Measurements from ENCODE around the gene INTS15. TPM values are rescaled to one million over a fixed set of nuclear protein-coding genes. Genes with fewer than 3 reads are reported as not detected.

The INTS15 gene
- total and polyA plus RNA-seq, 10 of the 15 experiments (the other 5 are each of a cell fraction or from before 2014, with no cell fraction given): 0.89 to 28.2 (median 16.8) TPM

- TF ChIP-seq ZNF687 (IDR thresholded peaks at IDR 0.05) (peak; percentile 79), DPF2 (IDR thresholded peaks at IDR 0.05) (peak; percentile 72), POLR2AphosphoS5 (IDR thresholded peaks at IDR 0.05; ENCODE audit: low read length) (peak; percentile 92), SIX5 (IDR thresholded peaks at IDR 0.05; ENCODE audit: low read depth, low read length, severe bottlenecking) (peak; percentile 47), ZBTB40 (IDR thresholded peaks at IDR 0.05; ENCODE audit: borderline replicate concordance) (peak; percentile 94), CEBPB (IDR thresholded peaks at IDR 0.05; ENCODE audit: borderline replicate concordance in 1 of 2, low read depth in 2 of 2, low read length in 2 of 2) (no peak), PKNOX1 (IDR thresholded peaks at IDR 0.05) (peak; percentile 77), POLR2A (IDR thresholded peaks at IDR 0.05; ENCODE audit: low read depth, low read length) (peak; percentile 96), HCFC1 (IDR thresholded peaks at IDR 0.05; ENCODE audit: low read length) (peak; percentile 48; the same call in 1 of the 2 replicates), ZBTB33 (IDR thresholded peaks at IDR 0.05) (no peak), PBX3 (IDR thresholded peaks at IDR 0.05; ENCODE audit: insufficient replicate concordance, low read depth, low read length) (no peak), YBX1 (IDR thresholded peaks at IDR 0.05) (no peak), MYC (IDR thresholded peaks at IDR 0.05; ENCODE audit: insufficient read depth, insufficient read length, insufficient replicate concordance, low read length, severe bottlenecking) (no peak), NBN (IDR thresholded peaks at IDR 0.05) (peak; percentile 75), IKZF1 (conservative IDR thresholded peaks at IDR 0.05) (peak; percentile 77), GABPA (IDR thresholded peaks at IDR 0.05; ENCODE audit: low read depth) (peak; percentile 92), NR2F1 (conservative IDR thresholded peaks at IDR 0.05) (peak; percentile 84), PML (IDR thresholded peaks at IDR 0.05; ENCODE audit: low read length) (peak; percentile 84)
These were observed 12.3 kb upstream of the INTS15 start, which contains the start of gene ZDHHC4 (continued) for GRCh38 chr7:6577369-6578113.
